ENCODE measurements around the gene PNPO.

Gene PNPO

GRCh38 chr17:47942096-47942510, 732 bp downstream of the PNPO start:
- Histone ChIP-seq H3K4me3 (replicated peaks; ENCODE audit: low read depth, low read length) (peak overlapping the region; percentile 92), H3K36me3 (ENCODE audit: control insufficient read depth, insufficient read depth, low read length) (peaks cover 18% of the 10 kb centered on the region), H3K27me3 (replicated peaks; ENCODE audit: control insufficient read depth, insufficient read depth, low read length) (no peaks in the 10 kb centered on the region)
- DNase-seq (ENCODE audit: extremely low read depth, insufficient read length), result no peak
- TF ChIP-seq CTCF (IDR thresholded peaks at IDR 0.05; ENCODE audit: insufficient read depth, low read length, poor library complexity, severe bottlenecking), result no peak

GRCh38 chr17:47942568-47942967, 1.2 kb downstream of the PNPO start:
- DNase-seq (ENCODE audit: extremely low read depth, insufficient read length), result no peak
- no peak for TF ChIP-seq CTCF (IDR thresholded peaks at IDR 0.05; ENCODE audit: insufficient read depth, low read length, poor library complexity, severe bottlenecking)
- Histone ChIP-seq H3K36me3 (ENCODE audit: control insufficient read depth, insufficient read depth, low read length) (peaks cover 18% of the 10 kb centered on the region), H3K4me3 (replicated peaks; ENCODE audit: low read depth, low read length) (peak overlapping the region; percentile 92), H3K27me3 (replicated peaks; ENCODE audit: control insufficient read depth, insufficient read depth, low read length) (no peaks in the 10 kb centered on the region)

- no peak for DNase-seq (ENCODE audit: extremely low read depth, insufficient read length)
- no peak overlapping the region for H3K4me3 ChIP-seq (replicated peaks; ENCODE audit: low read depth, low read length)
- no peak for TF ChIP-seq CTCF (IDR thresholded peaks at IDR 0.05; ENCODE audit: insufficient read depth, low read length, poor library complexity, severe bottlenecking)
- H3K27me3 ChIP-seq (replicated peaks; ENCODE audit: control insufficient read depth, insufficient read depth, low read length), result no peaks in the 10 kb centered on the region
- H3K36me3 ChIP-seq (ENCODE audit: control insufficient read depth, insufficient read depth, low read length), result peaks cover 23% of the 10 kb centered on the region
Observed at GRCh38 chr17:47945080-47945479, 3.7 kb downstream of the PNPO start.

- no peak overlapping the region for H3K4me3 ChIP-seq (replicated peaks; ENCODE audit: low read depth, low read length)
- no peak for TF ChIP-seq CTCF (IDR thresholded peaks at IDR 0.05; ENCODE audit: insufficient read depth, low read length, poor library complexity, severe bottlenecking)
- H3K27me3 ChIP-seq (replicated peaks; ENCODE audit: control insufficient read depth, insufficient read depth, low read length), result no peaks in the 10 kb centered on the region
- peaks cover 23% of the 10 kb centered on the region for H3K36me3 ChIP-seq (ENCODE audit: control insufficient read depth, insufficient read depth, low read length)
- DNase-seq (ENCODE audit: extremely low read depth, insufficient read length), result no peak
Observed at GRCh38 chr17:47945529-47946508, 4.4 kb downstream of the PNPO start.

GRCh38 chr17:47946516-47946915, 5.1 kb downstream of the PNPO start:
- TF ChIP-seq CTCF (IDR thresholded peaks at IDR 0.05; ENCODE audit: insufficient read depth, low read length, poor library complexity, severe bottlenecking), result no peak
- DNase-seq (ENCODE audit: extremely low read depth, insufficient read length), result no peak
- Histone ChIP-seq H3K36me3 (ENCODE audit: control insufficient read depth, insufficient read depth, low read length) (peaks cover 23% of the 10 kb centered on the region), H3K27me3 (replicated peaks; ENCODE audit: control insufficient read depth, insufficient read depth, low read length) (no peaks in the 10 kb centered on the region), H3K4me3 (replicated peaks; ENCODE audit: low read depth, low read length) (no peak overlapping the region)

All from GM06990 (cell line).